Measurements from ENCODE around the gene KCNH1.

GRCh38 chr1:211155040-211155439 lies 21.1 kb upstream of the KCNH1 start:
- TF ChIP-seq POLR2A (IDR thresholded peaks at IDR 0.05): no peak
- no peak for TF ChIP-seq CTCF (IDR thresholded peaks at IDR 0.05 in 8 of 11, conservative IDR thresholded peaks at IDR 0.05 in 3 of 11)
